ENCODE data around the gene FAM168A. TPM values are rescaled to one million over a fixed set of nuclear protein-coding genes. Genes with fewer than 3 reads are reported as not detected.

FAM168A gene
- total RNA-seq, 1 experiment from 2014 or later, result 15.3 TPM

- Histone ChIP-seq H3K4me3 (no peak overlapping the region), H3K27me3 (no peaks in the 10 kb centered on the region), H3K36me3 (no peaks in the 10 kb centered on the region), H3K9me3 (no peaks in the 10 kb centered on the region)
- DNase-seq, result no peak
Measured at GRCh38 chr11:73542175-73542574, 55.7 kb downstream of the FAM168A start.

- no peaks in the 10 kb centered on the region for H3K9me3 ChIP-seq
Measured at GRCh38 chr11:73539506-73540084, 58.3 kb downstream of the FAM168A start.

GRCh38 chr11:73538381-73538872 is 59.5 kb downstream of the FAM168A start:
- no peak overlapping the region for H3K4me3 ChIP-seq
- no peaks in the 10 kb centered on the region for H3K27me3 ChIP-seq
- DNase-seq, result no peak
- no peaks in the 10 kb centered on the region for H3K36me3 ChIP-seq
- no peaks in the 10 kb centered on the region for H3K9me3 ChIP-seq

More at GRCh38 chr11:73539506-73540084, 58.3 kb downstream of the FAM168A start:
- H3K36me3 ChIP-seq, result no peaks in the 10 kb centered on the region
- H3K4me3 ChIP-seq, result no peak overlapping the region
- H3K27me3 ChIP-seq, result no peaks in the 10 kb centered on the region
- no peak for DNase-seq

- no peak overlapping the region for H3K4me3 ChIP-seq
- no peaks in the 10 kb centered on the region for H3K9me3 ChIP-seq
- no peaks in the 10 kb centered on the region for H3K36me3 ChIP-seq
- DNase-seq, result no peak
- H3K27me3 ChIP-seq, result no peaks in the 10 kb centered on the region
Measured at GRCh38 chr11:73537969-73538368, 59.9 kb downstream of the FAM168A start.

- Histone ChIP-seq H3K36me3 (no peaks in the 10 kb centered on the region), H3K9me3 (no peaks in the 10 kb centered on the region), H3K4me3 (no peak overlapping the region), H3K27me3 (no peaks in the 10 kb centered on the region)
- DNase-seq, result no peak
Measured at GRCh38 chr11:73536961-73537360, 61.0 kb downstream of the FAM168A start.

- no peak overlapping the region for H3K4me3 ChIP-seq
- H3K9me3 ChIP-seq, result no peaks in the 10 kb centered on the region
- H3K27me3 ChIP-seq, result no peaks in the 10 kb centered on the region
- no peaks in the 10 kb centered on the region for H3K36me3 ChIP-seq
- no peak for DNase-seq
Measured at GRCh38 chr11:73532310-73532709, 65.6 kb downstream of the FAM168A start.

- no peaks in the 10 kb centered on the region for H3K36me3 ChIP-seq
- no peak overlapping the region for H3K4me3 ChIP-seq
- no peak for DNase-seq
- H3K9me3 ChIP-seq, result no peaks in the 10 kb centered on the region
- no peaks in the 10 kb centered on the region for H3K27me3 ChIP-seq
Measured at GRCh38 chr11:73531386-73531785, 66.5 kb downstream of the FAM168A start.

- H3K27me3 ChIP-seq, result no peaks in the 10 kb centered on the region
- no peak overlapping the region for H3K4me3 ChIP-seq
- no peaks in the 10 kb centered on the region for H3K9me3 ChIP-seq
- DNase-seq, result no peak
- H3K36me3 ChIP-seq, result no peaks in the 10 kb centered on the region
Measured at GRCh38 chr11:73530109-73530508, 67.8 kb downstream of the FAM168A start.

- no peak for DNase-seq
- Histone ChIP-seq H3K9me3 (no peaks in the 10 kb centered on the region), H3K36me3 (no peaks in the 10 kb centered on the region), H3K4me3 (no peak overlapping the region), H3K27me3 (no peaks in the 10 kb centered on the region)
Measured at GRCh38 chr11:73529204-73529530, 68.7 kb downstream of the FAM168A start.

- Histone ChIP-seq H3K9me3 (no peaks in the 10 kb centered on the region), H3K36me3 (no peaks in the 10 kb centered on the region), H3K4me3 (no peak overlapping the region), H3K27me3 (no peaks in the 10 kb centered on the region)
- DNase-seq, result no peak
Measured at GRCh38 chr11:73528483-73529203, 69.3 kb downstream of the FAM168A start.

GRCh38 chr11:73528013-73528412 is 69.9 kb downstream of the FAM168A start:
- no peak overlapping the region for H3K4me3 ChIP-seq
- DNase-seq, result no peak
- no peaks in the 10 kb centered on the region for H3K27me3 ChIP-seq
- H3K9me3 ChIP-seq, result no peaks in the 10 kb centered on the region
- no peaks in the 10 kb centered on the region for H3K36me3 ChIP-seq

GRCh38 chr11:73525611-73526010 is 72.3 kb downstream of the FAM168A start:
- no peaks in the 10 kb centered on the region for H3K27me3 ChIP-seq
- no peaks in the 10 kb centered on the region for H3K9me3 ChIP-seq
- H3K4me3 ChIP-seq, result no peak overlapping the region
- H3K36me3 ChIP-seq, result no peaks in the 10 kb centered on the region
- DNase-seq, result no peak

- H3K36me3 ChIP-seq, result no peaks in the 10 kb centered on the region
Measured at GRCh38 chr11:73524774-73525173, 73.1 kb downstream of the FAM168A start.

GRCh38 chr11:73521621-73522020 is 76.3 kb downstream of the FAM168A start:
- DNase-seq, result peak; percentile 12
- H3K36me3 ChIP-seq, result no peaks in the 10 kb centered on the region
- no peak overlapping the region for H3K4me3 ChIP-seq
- no peaks in the 10 kb centered on the region for H3K27me3 ChIP-seq
- no peaks in the 10 kb centered on the region for H3K9me3 ChIP-seq

More at GRCh38 chr11:73524774-73525173, 73.1 kb downstream of the FAM168A start:
- Histone ChIP-seq H3K27me3 (no peaks in the 10 kb centered on the region), H3K4me3 (no peak overlapping the region), H3K9me3 (no peaks in the 10 kb centered on the region)
- no peak for DNase-seq

GRCh38 chr11:73520353-73521061 is 77.4 kb downstream of the FAM168A start:
- no peaks in the 10 kb centered on the region for H3K36me3 ChIP-seq
- H3K27me3 ChIP-seq, result no peaks in the 10 kb centered on the region
- no peak overlapping the region for H3K4me3 ChIP-seq
- no peak for DNase-seq
- no peaks in the 10 kb centered on the region for H3K9me3 ChIP-seq

GRCh38 chr11:73519266-73519665 is 78.6 kb downstream of the FAM168A start:
- DNase-seq, result no peak
- Histone ChIP-seq H3K36me3 (no peaks in the 10 kb centered on the region), H3K4me3 (no peak overlapping the region), H3K27me3 (no peaks in the 10 kb centered on the region), H3K9me3 (no peaks in the 10 kb centered on the region)

- H3K36me3 ChIP-seq, result no peaks in the 10 kb centered on the region
- H3K4me3 ChIP-seq, result no peak overlapping the region
- DNase-seq, result no peak
- no peaks in the 10 kb centered on the region for H3K9me3 ChIP-seq
- no peaks in the 10 kb centered on the region for H3K27me3 ChIP-seq
Measured at GRCh38 chr11:73518195-73518594, 79.7 kb downstream of the FAM168A start.
